IgD-negative memory B cell (primary cell): ENCODE results near the gene POLE. TPM values are rescaled to one million over a fixed set of nuclear protein-coding genes. Genes with fewer than 3 reads are reported as not detected.
A peak's percentile ranks its signal among the peaks of the same experiment; 100 is the strongest.

Experiments
- H3K27ac Mint-ChIP-seq, 3 donors: one replicate each; pipeline ENCODE4 v1.8.0; 2020 to 2022; ENCODE audit warnings: mild to moderate bottlenecking in 3 of 3, mixed read lengths in 3 of 3, moderate library complexity in 1 of 3
- H3K27me3 Mint-ChIP-seq: one replicate; pipeline ENCODE4 v1.8.0; 2021; ENCODE audit warnings: mixed read lengths
- H3K36me3 Mint-ChIP-seq: one replicate; pipeline ENCODE4 v1.8.0; 2020; ENCODE audit warnings: mild to moderate bottlenecking, mixed read lengths
- H3K4me1 Mint-ChIP-seq, 3 donors: one replicate each; pipeline ENCODE4 v1.8.0; 2020 to 2022; ENCODE audit warnings: mixed read lengths in 3 of 3, mild to moderate bottlenecking in 1 of 3
- H3K4me3 Mint-ChIP-seq, 4 donors: one replicate each; pipeline ENCODE4 v1.8.0; 2020 to 2022; ENCODE audit warnings: mild to moderate bottlenecking in 4 of 4, mixed read lengths in 4 of 4, moderate library complexity in 3 of 4
- H3K9me3 Mint-ChIP-seq, 3 donors: one replicate each; pipeline ENCODE4 v1.8.0; 2020 to 2021; ENCODE audit warnings: mixed read lengths in 3 of 3, mild to moderate bottlenecking in 1 of 3
- polyA plus RNA-seq: library from polyadenylated mRNA; unstranded; fragments of 300-500 nt; fragmentation: Illumina TruSeq; gene quantifications from one replicate; pipeline ENCODE4 v1.2.3, GENCODE V29; 2021

POLE gene
- 3.4 TPM for polyA plus RNA-seq

DNA sequence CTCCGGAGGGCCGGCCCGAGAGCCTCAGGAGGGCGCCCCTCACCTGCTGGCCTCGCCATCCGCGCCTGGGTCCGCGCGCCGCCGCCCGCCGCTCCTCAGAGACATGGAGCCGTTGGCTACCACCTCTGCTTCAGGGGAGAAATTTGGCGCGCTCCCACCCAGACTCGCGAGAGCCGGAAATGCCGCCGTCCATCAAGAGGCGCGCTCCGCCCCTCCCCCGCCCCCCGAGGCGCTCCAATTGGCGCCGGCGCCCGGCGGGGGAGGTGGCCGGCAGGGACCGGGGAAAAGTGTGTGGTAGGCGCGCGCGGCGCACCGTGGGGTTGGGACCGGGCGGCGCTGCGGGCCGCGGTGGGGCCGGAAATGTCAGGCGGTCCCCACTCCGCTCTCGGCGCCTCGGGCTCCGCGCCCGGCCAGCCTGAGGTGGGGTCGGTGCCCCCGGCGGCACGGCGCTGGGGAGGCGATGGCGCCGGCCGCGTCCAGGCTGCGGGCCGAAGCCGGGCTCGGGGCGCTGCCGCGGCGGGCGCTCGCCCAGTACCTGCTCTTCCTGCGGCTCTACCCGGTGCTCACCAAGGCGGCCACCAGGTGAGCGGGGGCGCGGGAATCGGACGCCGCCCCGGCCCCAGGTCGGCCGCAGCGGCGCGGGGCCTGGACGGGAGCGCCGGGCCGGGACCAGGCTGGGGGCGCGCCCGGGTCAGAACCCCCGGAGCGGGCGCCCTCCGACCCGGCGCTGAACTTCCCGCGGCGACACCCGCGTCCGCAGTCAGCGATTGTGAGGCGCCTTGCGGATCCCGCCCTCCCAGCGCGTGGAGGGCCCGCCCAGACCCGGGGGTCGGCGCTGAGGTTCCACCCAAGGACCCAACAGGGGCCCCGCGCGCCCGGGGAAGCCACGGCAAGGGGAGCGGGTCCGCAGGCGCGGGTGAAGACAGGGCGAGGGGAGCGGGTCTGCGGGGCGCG is at the start of gene POLE, which contains the start of gene PXMP2:
POLE (minus strand) TSS at position 132 of the 954 bp plus-strand sequence; CDS start at position 105, 27 bp downstream.
PXMP2 (plus strand) TSS at position 377 of the 954 bp plus-strand sequence; CDS start at position 461, 84 bp downstream.
- Mint-ChIP-seq H3K27ac (peak within 1 kb of the TSS in 1 of 3 donors; percentile 39), H3K27me3 (no peaks in the 10 kb centered on the region), H3K36me3 (no peaks in the 10 kb centered on the region), H3K9me3 (no peaks in the 10 kb centered on the region), H3K4me1 (peaks cover 8 to 14% (median 8%) of the 10 kb centered on the region in 3 donors), H3K4me3 (peak within 1 kb of the TSS; percentile 86 to 93 (median 91))

GRCh38 chr12:132736913-132737312 is 49.8 kb upstream of the POLE start:
- Mint-ChIP-seq H3K4me1 (peaks cover 2 to 7% (median 2%) of the 10 kb centered on the region in 3 donors), H3K4me3 (no peak overlapping the region), H3K27ac (no peak overlapping the region), H3K9me3 (no peaks in the 10 kb centered on the region), H3K27me3 (no peaks in the 10 kb centered on the region), H3K36me3 (peaks cover 2% of the 10 kb centered on the region)

- peaks cover 0 to 1% (median 0%) of the 10 kb centered on the region in 3 donors for H3K4me1 Mint-ChIP-seq
- H3K27ac Mint-ChIP-seq = no peak overlapping the region
- H3K9me3 Mint-ChIP-seq = peaks cover 0 to 2% (median 0%) of the 10 kb centered on the region in 3 donors
- peaks cover 6% of the 10 kb centered on the region for H3K36me3 Mint-ChIP-seq
- no peak overlapping the region for H3K4me3 Mint-ChIP-seq
- H3K27me3 Mint-ChIP-seq = no peaks in the 10 kb centered on the region
Observed at GRCh38 chr12:132736378-132736777, 49.2 kb upstream of the POLE start.

DNA sequence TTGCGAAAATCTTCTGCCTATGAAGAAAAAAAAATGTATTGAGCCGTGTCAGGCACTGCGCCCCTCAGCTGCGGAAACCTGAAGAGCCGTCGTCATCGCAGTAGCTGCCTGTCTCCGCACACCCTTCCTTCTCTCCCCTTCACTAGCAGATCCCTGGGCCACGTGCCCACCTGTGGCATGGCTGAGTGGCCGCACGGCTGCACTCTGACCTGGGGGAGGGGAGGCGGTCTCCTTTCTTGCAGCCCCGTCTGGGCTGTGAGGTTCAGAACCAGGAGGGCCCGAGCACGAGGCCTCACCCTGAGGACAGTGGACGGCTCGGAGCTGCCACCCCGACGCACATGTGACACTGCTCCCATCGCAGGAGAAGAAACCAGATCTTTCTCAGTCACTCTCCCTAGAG is 48.4 kb upstream of the POLE start:
- Mint-ChIP-seq H3K27me3 (no peaks in the 10 kb centered on the region), H3K27ac (no peak overlapping the region), H3K4me3 (no peak overlapping the region), H3K36me3 (peaks cover 4% of the 10 kb centered on the region), H3K4me1 (peaks cover 0 to 1% (median 0%) of the 10 kb centered on the region in 3 donors), H3K9me3 (peaks cover 0 to 2% (median 0%) of the 10 kb centered on the region in 3 donors)

- Mint-ChIP-seq H3K36me3 (peaks cover 4% of the 10 kb centered on the region), H3K27ac (no peak overlapping the region), H3K4me3 (no peak overlapping the region), H3K27me3 (no peaks in the 10 kb centered on the region), H3K9me3 (peaks cover 0 to 2% (median 0%) of the 10 kb centered on the region in 3 donors), H3K4me1 (peaks cover 0 to 1% (median 0%) of the 10 kb centered on the region in 3 donors)
Observed at GRCh38 chr12:132734206-132734605, 47.1 kb upstream of the POLE start.

- Mint-ChIP-seq H3K4me1 (peaks cover 0 to 1% (median 0%) of the 10 kb centered on the region in 3 donors), H3K9me3 (peaks cover 0 to 2% (median 0%) of the 10 kb centered on the region in 3 donors), H3K4me3 (peak overlapping the region in 1 of 4 donors; percentile 34), H3K36me3 (peaks cover 7% of the 10 kb centered on the region), H3K27ac (peak overlapping the region in 1 of 3 donors; percentile 2), H3K27me3 (no peaks in the 10 kb centered on the region)
Observed at GRCh38 chr12:132731574-132731973, 44.4 kb upstream of the POLE start.

- peaks cover 0 to 1% (median 0%) of the 10 kb centered on the region in 3 donors for H3K4me1 Mint-ChIP-seq
- no peak overlapping the region for H3K27ac Mint-ChIP-seq
- H3K4me3 Mint-ChIP-seq = peak overlapping the region in 1 of 4 donors; percentile 29
- no peaks in the 10 kb centered on the region for H3K27me3 Mint-ChIP-seq
- peaks cover 7% of the 10 kb centered on the region for H3K36me3 Mint-ChIP-seq
- peaks cover 0 to 2% (median 0%) of the 10 kb centered on the region in 3 donors for H3K9me3 Mint-ChIP-seq
Observed at GRCh38 chr12:132730353-132730752, 43.2 kb upstream of the POLE start.

DNA sequence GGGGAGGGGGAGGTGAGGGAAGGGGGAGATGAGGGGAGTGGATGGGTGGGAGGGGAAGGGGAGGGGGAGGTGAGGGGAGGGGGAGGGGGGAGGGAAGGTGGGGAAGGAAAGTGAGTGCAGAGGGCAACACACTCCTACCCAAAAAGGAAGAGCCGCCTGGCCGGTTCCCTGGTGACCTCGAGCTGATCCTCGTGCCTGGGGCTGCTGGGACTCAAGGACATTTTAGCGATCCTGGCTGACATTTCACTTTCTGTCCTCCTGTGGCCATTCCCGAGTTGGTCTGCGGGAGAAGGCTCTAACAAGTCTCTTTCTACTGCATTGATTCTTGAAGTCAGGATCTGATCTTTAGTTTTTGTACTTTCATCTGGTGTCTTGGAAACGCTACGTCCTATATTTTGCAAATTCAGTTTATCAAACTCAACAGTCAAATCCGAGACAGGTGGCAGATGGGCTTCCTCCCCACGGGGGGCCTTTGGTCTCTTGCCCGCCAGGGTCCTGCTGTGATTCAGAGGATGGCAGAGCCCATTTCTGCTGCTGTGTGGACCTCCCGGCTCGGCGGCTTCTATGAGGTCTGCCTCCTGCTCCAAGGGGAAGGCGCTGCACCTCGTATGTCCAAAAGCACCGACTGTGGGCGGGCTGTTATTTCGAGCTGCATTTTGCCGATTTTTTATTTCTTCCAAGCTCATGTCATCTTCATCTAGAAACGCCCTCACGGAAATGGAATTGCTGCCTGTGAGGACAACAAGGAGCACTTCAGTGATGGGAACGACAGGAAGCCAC is 42.6 kb upstream of the POLE start:
- Mint-ChIP-seq H3K27me3 (no peaks in the 10 kb centered on the region), H3K27ac (no peak overlapping the region), H3K36me3 (peaks cover 7% of the 10 kb centered on the region), H3K4me3 (peak overlapping the region in 1 of 4 donors; percentile 29), H3K9me3 (peaks cover 0 to 2% (median 0%) of the 10 kb centered on the region in 3 donors), H3K4me1 (peaks cover 0 to 1% (median 0%) of the 10 kb centered on the region in 3 donors)

- Mint-ChIP-seq H3K27ac (no peak overlapping the region), H3K4me3 (no peak overlapping the region), H3K4me1 (peaks cover 0 to 1% (median 0%) of the 10 kb centered on the region in 3 donors), H3K27me3 (no peaks in the 10 kb centered on the region), H3K36me3 (peaks cover 10% of the 10 kb centered on the region), H3K9me3 (peaks cover 0 to 2% (median 0%) of the 10 kb centered on the region in 3 donors)
Observed at GRCh38 chr12:132728502-132728901, 41.4 kb upstream of the POLE start.

DNA sequence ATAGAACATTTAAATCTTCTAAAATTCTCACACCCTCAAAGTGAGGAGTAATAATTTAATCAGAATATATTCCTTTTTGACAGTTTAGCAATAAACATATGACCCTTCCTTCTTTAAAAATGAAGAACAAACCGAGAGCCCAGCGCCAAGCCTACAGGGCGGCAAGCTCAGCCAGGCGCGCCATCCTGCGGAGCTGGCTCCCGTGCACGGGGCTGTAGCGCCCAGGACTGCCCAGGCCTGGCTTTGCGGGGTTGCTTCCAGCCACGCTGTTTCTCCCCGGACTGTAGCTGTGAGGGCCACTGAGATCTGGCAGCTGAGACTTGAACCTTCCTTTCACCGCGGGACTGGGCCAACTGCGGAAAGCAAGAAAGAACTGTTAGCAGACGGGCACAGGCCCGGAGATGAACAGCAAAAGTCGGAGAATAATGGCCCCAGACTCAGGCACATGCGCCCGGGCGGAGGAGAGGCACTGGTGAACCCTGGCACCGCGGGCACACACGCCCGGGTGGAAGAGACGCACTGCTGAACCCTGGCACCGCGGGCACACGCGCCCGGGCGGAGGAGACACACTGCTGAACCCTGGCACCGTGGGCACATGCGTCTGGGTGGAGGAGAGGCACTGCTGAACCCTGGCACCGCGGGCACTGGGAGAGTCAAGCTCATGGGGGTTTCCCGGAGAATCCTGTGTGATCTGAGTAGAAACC is 40.1 kb upstream of the POLE start:
- H3K27ac Mint-ChIP-seq = no peak overlapping the region
- H3K9me3 Mint-ChIP-seq = peaks cover 0 to 2% (median 0%) of the 10 kb centered on the region in 3 donors
- H3K4me3 Mint-ChIP-seq = no peak overlapping the region
- peaks cover 10% of the 10 kb centered on the region for H3K36me3 Mint-ChIP-seq
- H3K27me3 Mint-ChIP-seq = no peaks in the 10 kb centered on the region
- peaks cover 0 to 1% (median 0%) of the 10 kb centered on the region in 3 donors for H3K4me1 Mint-ChIP-seq

GRCh38 chr12:132726386-132726785 is 39.2 kb upstream of the POLE start:
- Mint-ChIP-seq H3K27me3 (no peaks in the 10 kb centered on the region), H3K36me3 (peaks cover 8% of the 10 kb centered on the region), H3K4me3 (no peak overlapping the region), H3K9me3 (no peaks in the 10 kb centered on the region), H3K27ac (no peak overlapping the region), H3K4me1 (peaks cover 0 to 1% (median 0%) of the 10 kb centered on the region in 3 donors)

DNA sequence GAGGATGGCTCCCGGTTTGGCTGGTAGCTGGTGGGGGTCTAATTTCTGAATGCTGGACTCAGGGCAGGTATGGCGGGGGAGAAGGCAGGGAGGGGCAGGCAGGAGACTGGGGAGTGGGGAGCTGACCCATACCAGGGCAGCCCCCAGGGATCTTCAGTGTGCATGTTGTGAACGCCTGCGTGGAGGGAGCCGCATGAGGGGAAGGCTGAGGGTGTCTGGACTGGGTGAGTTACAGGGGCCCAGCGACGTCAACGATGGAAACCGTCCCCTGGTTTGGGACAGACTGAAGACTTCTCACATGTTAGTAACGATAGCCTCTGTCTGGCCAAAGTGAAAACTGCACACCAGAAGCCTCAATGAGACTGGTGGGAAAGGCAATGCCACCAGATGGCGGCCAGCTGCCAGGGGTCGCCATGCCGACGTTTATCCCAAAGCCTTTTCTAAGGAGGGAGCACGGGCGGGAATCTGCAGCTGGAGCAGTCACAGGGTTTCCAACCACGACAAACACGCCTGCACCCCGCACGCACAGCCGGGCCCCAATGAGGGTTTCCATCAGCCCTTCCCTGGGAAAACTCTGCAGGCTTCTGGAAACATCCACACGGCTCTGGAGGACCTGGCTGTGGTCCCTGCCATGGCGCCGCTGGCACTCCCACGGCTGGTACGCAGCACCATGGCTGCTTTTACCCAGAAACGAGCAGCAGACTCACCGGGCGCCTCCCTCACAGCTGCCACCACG is 37.5 kb upstream of the POLE start:
- Mint-ChIP-seq H3K4me3 (no peak overlapping the region), H3K4me1 (no peaks in the 10 kb centered on the region), H3K27me3 (no peaks in the 10 kb centered on the region), H3K9me3 (no peaks in the 10 kb centered on the region), H3K36me3 (peaks cover 8% of the 10 kb centered on the region), H3K27ac (no peak overlapping the region)

DNA sequence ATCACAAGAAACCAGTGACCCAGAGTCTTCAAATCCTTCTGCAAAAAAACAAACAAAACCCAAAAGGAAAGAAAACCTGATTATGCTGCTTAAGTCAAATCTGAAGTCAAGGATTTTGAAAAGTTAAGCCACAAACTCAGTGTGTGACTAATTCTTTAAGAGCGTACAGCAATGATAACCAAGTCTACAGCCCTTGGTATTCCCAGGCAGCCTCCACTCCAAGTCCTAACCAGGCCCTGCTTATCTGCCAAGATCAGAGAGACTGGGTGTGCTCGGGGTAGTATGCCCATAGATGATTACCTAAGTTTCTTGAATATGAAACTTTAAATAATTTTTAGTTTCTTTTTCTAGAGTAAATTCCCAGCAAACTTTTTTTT is 36.6 kb upstream of the POLE start:
- Mint-ChIP-seq H3K36me3 (peaks cover 8% of the 10 kb centered on the region), H3K27me3 (no peaks in the 10 kb centered on the region), H3K27ac (peak overlapping the region in 2 of 3 donors; percentile 39 to 81)

More for the DNA sequence above, 36.6 kb upstream of the POLE start:
- Mint-ChIP-seq H3K9me3 (no peaks in the 10 kb centered on the region), H3K4me3 (no peak overlapping the region), H3K4me1 (no peaks in the 10 kb centered on the region)
